Karpas-422 (cell line): ENCODE data around the gene CMYA5. TPM values are rescaled to one million over a fixed set of nuclear protein-coding genes. Genes with fewer than 3 reads are reported as not detected.
A peak's percentile ranks its signal among the peaks of the same experiment; 100 is the strongest.

Experiments used
- DNase-seq: peaks from one replicate; pipeline ENCODE4 v3.0.0-alpha.2; 2015
- H2AFZ ChIP-seq: fragments of 200-600 bp; sonication (generic); 2 replicates; pipeline ENCODE4 v1.6.1; 2014; ENCODE audit warnings: antibody characterized with exemption, low read length, mixed read lengths
- H3K27ac ChIP-seq: fragments of 200-600 bp; sonication (generic); 2 replicates; pipeline ENCODE4 v1.5.1; 2014; ENCODE audit warnings: mild to moderate bottlenecking, low read length, moderate library complexity
- H3K27me3 ChIP-seq: fragments of 200-600 bp; sonication (generic); 2 replicates; pipeline ENCODE4 v1.6.1; 2014; ENCODE audit warnings: low read length, mixed read lengths
- H3K36me3 ChIP-seq: fragments of 200-600 bp; sonication (generic); 2 replicates; pipeline ENCODE4 v1.6.1; 2014; ENCODE audit warnings: low read length, mixed read lengths; ENCODE audit not compliant: insufficient read depth
- H3K4me1 ChIP-seq: fragments of 200-600 bp; sonication (generic); 2 replicates; pipeline ENCODE4 v1.6.1; 2014; ENCODE audit warnings: mild to moderate bottlenecking, low read length, mixed read lengths
- H3K4me2 ChIP-seq: fragments of 200-600 bp; sonication (generic); 2 replicates; pipeline ENCODE4 v1.6.1; 2014; ENCODE audit warnings: low read length, low read depth, mild to moderate bottlenecking; ENCODE audit not compliant: poor library complexity, severe bottlenecking
- H3K4me3 ChIP-seq: fragments of 200-600 bp; sonication (generic); 2 replicates; pipeline ENCODE4 v1.5.1; 2014; ENCODE audit warnings: mild to moderate bottlenecking, antibody characterized with exemption, low read length, mixed read lengths
- H3K79me2 ChIP-seq: fragments of 200-600 bp; sonication (generic); 2 replicates; pipeline ENCODE4 v1.6.1; 2014; ENCODE audit warnings: mild to moderate bottlenecking, low read length, mixed read lengths
- H3K9ac ChIP-seq: fragments of 200-600 bp; sonication (generic); 2 replicates; pipeline ENCODE4 v1.6.0; 2014; ENCODE audit warnings: low read length
- H3K9me2 ChIP-seq: fragments of 200-600 bp; sonication (generic), shearing (Covaris generic); replicated peaks from 2 replicates; pipeline ENCODE4 v1.6.0; 2014; ENCODE audit warnings: mild to moderate bottlenecking, low read length, moderate library complexity; ENCODE audit not compliant: insufficient read depth
- H3K9me3 ChIP-seq: fragments of 300-700, 200-600 bp; sonication (generic); 2 replicates; pipeline ENCODE4 v1.6.1; 2014; ENCODE audit warnings: low read length, mixed read lengths
- H4K20me1 ChIP-seq: fragments of 200-600 bp; sonication (generic); 2 replicates; pipeline ENCODE4 v1.6.1; 2014; ENCODE audit warnings: mild to moderate bottlenecking, antibody characterized with exemption, low read length, low read depth; ENCODE audit not compliant: insufficient read depth
- total RNA-seq: library from RNA; depleted of rRNA; stranded (reverse); fragments of >200 nt; shearing (Covaris generic); gene quantifications from 2 replicates; pipeline ENCODE4 v1.2.3, GENCODE V29; 2014; ENCODE audit warnings: low replicate concordance

The CMYA5 gene
- total RNA-seq, 1 experiment from 2014 or later, result 0.45 TPM

DNA sequence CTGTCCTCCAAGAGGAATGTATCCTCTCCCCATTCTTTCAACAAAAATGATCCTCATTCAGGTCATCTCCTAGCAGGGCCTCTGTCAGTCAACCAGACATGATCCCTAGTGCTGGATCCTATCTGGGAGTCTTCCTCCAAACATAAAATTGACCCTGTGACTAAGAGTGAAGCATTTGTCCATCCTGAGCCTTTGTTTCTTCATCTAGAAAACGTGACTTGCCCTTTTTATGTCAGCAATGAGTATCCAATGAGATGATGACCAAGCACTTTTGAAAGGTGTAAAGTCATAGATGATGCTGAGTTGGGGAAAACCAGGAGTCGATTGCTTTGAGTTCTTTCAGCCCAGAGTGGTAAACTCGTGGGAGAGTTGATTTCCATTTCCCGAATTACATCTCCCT is 143.3 kb downstream of the CMYA5 start:
- Histone ChIP-seq H4K20me1 (no peaks in the 10 kb centered on the region), H3K4me3 (no peak overlapping the region), H3K79me2 (no peaks in the 10 kb centered on the region), H3K27me3 (no peaks in the 10 kb centered on the region), H2AFZ (no peak overlapping the region), H3K9ac (no peak overlapping the region), H3K36me3 (no peaks in the 10 kb centered on the region), H3K27ac (no peak overlapping the region), H3K4me2 (no peak overlapping the region), H3K9me3 (no peaks in the 10 kb centered on the region), H3K4me1 (no peaks in the 10 kb centered on the region), H3K9me2 (no peaks in the 10 kb centered on the region)
- no peak for DNase-seq

DNA sequence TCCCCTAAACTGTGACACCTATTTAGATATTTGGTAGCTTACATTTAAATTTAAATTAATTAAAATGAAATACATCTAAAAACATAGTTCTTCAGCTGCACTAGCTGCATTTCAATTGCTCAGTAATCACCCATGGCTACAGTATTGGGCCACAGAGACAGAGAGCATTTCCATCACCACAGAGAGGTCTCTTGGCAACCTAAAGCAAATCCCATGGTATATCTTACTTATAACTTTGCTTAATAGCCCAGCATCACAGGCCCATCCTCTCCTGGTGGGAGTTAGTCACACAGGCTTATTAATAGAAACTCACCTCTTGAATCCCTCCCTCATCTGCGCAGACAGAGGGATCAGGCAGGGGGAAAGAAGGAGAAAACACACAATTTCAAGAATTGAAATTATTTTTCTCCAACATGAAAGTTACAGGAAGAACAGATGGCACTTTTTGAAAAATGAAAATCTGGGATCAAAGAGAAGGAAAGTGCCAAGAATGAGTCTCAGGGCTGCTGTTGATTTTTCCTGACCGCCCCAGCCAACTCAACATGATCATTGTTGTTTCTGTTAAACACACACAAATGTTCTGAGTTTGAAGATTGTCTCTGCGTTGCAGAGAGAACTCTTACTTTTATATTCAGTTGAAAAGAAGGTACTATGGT is 144.6 kb downstream of the CMYA5 start:
- Histone ChIP-seq H3K36me3 (no peaks in the 10 kb centered on the region), H3K4me1 (peaks cover 2% of the 10 kb centered on the region), H3K9me2 (no peaks in the 10 kb centered on the region), H4K20me1 (no peaks in the 10 kb centered on the region), H3K9me3 (no peaks in the 10 kb centered on the region), H2AFZ (no peak overlapping the region), H3K27ac (no peak overlapping the region), H3K79me2 (no peaks in the 10 kb centered on the region), H3K4me2 (no peak overlapping the region), H3K27me3 (no peaks in the 10 kb centered on the region), H3K9ac (no peak overlapping the region), H3K4me3 (no peak overlapping the region)
- DNase-seq, result no peak

DNA sequence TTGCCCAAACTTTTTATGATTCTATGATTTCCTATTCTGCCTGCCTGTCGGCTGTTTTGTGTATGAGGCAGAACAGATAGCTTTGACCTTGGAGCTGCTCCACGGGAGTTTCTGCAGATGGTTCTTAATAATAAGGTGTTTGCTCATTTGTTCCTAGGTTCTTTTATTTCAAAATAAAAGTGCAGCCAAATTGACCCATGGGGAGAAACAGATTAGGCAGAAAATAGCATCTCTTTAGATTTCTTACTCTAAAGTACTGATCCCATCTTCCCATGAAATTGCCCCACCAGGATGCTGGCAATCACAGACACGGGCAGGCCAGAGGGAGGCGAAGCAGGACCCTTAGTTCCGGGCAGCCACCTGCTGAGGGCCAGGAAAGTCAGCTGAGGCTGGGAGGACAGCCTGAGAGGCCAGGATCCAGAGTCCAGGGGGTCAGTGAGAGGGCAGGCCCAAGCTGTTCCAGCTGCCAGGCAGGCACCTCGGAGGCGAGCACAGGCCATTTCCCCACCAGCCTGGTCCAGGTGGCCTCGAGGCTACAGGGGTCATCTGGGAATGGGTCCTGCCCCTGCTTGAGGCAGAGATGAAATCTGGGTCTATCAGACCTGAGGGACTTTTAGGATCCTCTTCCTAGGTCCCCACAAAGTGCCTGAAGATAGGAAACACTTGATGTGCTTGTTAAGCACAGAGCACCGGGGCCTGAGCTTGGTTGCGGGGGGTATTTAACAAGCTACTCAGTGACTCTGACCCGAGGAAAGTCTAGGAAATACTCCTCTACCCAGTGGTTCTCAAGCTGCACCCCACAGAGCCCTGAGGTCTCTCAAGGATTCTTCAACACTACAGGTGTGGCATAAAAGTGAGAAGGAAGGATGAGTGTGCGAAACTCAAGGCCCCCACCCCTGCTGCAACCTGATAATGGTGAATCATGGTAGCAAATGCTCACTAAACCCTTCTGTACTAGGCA is 145.4 kb downstream of the CMYA5 start:
- Histone ChIP-seq H3K4me2 (no peak overlapping the region), H3K9me2 (no peaks in the 10 kb centered on the region), H2AFZ (no peak overlapping the region), H4K20me1 (no peaks in the 10 kb centered on the region), H3K9ac (no peak overlapping the region), H3K9me3 (no peaks in the 10 kb centered on the region), H3K79me2 (no peaks in the 10 kb centered on the region), H3K27me3 (no peaks in the 10 kb centered on the region), H3K36me3 (no peaks in the 10 kb centered on the region), H3K4me1 (peaks cover 10% of the 10 kb centered on the region), H3K27ac (no peak overlapping the region), H3K4me3 (no peak overlapping the region)
- no peak for DNase-seq

DNA sequence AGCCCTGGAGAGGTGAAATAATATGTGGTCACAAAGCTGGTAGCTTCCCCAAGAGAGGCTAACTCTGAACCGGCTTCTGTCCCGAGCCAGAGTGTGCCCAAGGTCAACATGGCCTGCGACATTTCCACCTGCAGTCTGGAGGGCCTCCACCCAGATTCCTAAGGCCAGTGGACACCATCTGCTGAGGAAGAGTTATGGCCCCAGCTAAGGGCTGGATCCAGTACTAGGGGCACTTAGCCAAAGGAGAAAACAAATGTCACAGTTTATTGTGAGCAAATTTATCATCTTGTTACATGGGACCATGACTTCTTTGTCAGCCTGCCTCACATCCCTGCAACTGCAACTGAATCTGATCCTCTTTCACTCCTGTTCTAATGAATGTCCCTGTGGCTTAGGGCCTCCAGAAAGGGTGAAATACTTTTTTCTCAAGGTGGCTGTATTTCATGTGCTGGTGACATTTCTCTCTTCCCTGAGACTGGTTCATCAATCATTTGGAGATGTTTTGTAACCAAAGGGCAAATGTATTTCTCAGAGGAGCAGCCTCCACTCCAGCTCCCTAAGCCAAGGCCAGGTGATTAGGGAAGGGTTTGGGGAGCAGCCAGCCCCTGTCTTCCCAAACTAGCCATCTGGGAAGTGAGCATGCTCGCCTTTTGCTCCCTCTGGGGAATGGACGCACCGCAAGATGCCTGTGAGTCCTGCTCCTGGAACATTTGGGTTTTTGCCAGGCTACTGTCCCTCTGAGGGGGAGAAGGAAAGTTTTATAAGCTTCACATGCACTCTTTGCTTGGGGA is 148.3 kb downstream of the CMYA5 start:
- H3K9me3 ChIP-seq, result no peaks in the 10 kb centered on the region
- H2AFZ ChIP-seq, result no peak overlapping the region
- H3K79me2 ChIP-seq, result no peaks in the 10 kb centered on the region
- H3K36me3 ChIP-seq, result no peaks in the 10 kb centered on the region
- H3K9ac ChIP-seq, result no peak overlapping the region
- no peak overlapping the region for H3K4me2 ChIP-seq
- no peaks in the 10 kb centered on the region for H4K20me1 ChIP-seq
- no peaks in the 10 kb centered on the region for H3K9me2 ChIP-seq
- H3K4me1 ChIP-seq, result peaks cover 39% of the 10 kb centered on the region
- H3K4me3 ChIP-seq, result no peak overlapping the region
- no peak for DNase-seq
- no peaks in the 10 kb centered on the region for H3K27me3 ChIP-seq
- H3K27ac ChIP-seq, result no peak overlapping the region

DNA sequence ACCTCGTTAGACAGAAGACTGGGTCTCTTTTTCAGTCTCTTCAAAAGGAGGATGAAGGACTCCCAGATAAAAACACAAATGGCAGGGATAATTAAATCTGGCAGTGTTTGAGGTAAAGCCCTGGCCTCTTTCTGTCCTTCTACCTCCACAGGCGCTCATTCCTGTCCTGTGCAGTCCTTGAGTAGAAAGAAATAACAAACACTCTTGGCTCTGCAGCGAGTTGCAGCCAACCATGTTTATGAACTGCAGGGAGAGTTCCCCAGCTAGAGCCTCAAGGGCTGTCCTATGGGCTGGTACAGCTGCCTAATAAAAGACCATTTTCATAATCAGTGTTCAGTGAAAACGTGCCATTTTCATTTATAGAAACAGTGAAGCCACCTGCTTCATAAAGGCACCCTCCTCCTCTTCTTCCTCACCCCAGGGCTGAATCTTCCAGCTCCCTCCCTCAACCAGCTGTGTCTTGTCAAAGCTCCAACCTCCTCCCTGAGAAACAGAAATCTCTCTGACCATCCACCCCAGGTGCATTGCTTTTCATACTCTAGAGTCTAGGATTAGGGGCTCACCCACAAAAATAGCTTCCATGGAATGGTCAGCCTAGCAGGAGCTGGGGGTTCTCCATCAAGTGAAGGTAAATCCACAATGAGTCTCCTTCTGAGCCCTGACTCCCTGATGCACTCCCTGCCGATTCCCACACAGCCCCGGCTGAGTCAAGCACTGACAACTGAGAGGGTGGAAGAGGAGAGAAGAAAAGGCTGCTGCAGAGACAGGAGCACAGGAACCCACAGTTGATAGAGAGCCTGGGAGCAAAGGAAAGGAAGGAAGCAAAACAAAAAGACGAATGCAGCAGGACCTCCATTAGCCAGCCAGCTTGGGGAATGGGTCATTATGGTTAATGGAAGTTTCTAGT is 150.7 kb downstream of the CMYA5 start:
- no peak overlapping the region for H2AFZ ChIP-seq
- H4K20me1 ChIP-seq, result no peaks in the 10 kb centered on the region

DNA sequence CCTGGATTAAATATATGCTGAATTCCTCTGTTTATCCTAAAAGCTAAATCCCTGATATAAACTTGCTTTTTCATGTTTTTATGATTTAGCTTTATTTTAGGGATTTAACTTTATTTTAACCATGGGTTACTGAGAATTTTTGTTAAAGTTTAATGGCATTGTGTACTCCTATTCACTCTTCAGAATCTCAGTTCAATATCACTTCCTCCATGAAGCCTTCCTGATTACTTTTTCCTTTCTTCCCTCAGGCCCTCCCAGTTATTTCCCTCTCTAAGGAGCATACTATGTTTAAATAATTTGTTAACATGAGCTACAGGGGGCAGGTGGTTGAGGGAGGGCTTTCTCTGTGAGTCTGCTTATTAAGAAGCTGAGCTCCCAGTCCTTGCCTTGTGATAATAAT is 151.5 kb downstream of the CMYA5 start:
- H3K4me3 ChIP-seq, result no peak overlapping the region
- peaks cover 47% of the 10 kb centered on the region for H3K4me1 ChIP-seq
- H3K27me3 ChIP-seq, result no peaks in the 10 kb centered on the region
- no peak overlapping the region for H3K27ac ChIP-seq
- H2AFZ ChIP-seq, result no peak overlapping the region
- H3K4me2 ChIP-seq, result peak overlapping the region; percentile 52
- no peaks in the 10 kb centered on the region for H4K20me1 ChIP-seq
- no peak for DNase-seq
- no peaks in the 10 kb centered on the region for H3K36me3 ChIP-seq
- no peaks in the 10 kb centered on the region for H3K9me3 ChIP-seq
- no peak overlapping the region for H3K9ac ChIP-seq
- no peaks in the 10 kb centered on the region for H3K79me2 ChIP-seq
- no peaks in the 10 kb centered on the region for H3K9me2 ChIP-seq

More for the DNA sequence above, 150.7 kb downstream of the CMYA5 start:
- Histone ChIP-seq H3K79me2 (no peaks in the 10 kb centered on the region), H3K27ac (peak overlapping the region; percentile 11; the same call in 1 of the 2 replicates), H3K36me3 (no peaks in the 10 kb centered on the region), H3K27me3 (no peaks in the 10 kb centered on the region), H3K9me2 (no peaks in the 10 kb centered on the region), H3K4me2 (peak overlapping the region; percentile 52), H3K4me1 (peaks cover 47% of the 10 kb centered on the region), H3K9ac (0 out of 2 replicates have a peak overlapping the region, but pooled peaks have one; percentile 13), H3K9me3 (no peaks in the 10 kb centered on the region), H3K4me3 (peak overlapping the region; percentile 35)
- peak; percentile 48 for DNase-seq

DNA sequence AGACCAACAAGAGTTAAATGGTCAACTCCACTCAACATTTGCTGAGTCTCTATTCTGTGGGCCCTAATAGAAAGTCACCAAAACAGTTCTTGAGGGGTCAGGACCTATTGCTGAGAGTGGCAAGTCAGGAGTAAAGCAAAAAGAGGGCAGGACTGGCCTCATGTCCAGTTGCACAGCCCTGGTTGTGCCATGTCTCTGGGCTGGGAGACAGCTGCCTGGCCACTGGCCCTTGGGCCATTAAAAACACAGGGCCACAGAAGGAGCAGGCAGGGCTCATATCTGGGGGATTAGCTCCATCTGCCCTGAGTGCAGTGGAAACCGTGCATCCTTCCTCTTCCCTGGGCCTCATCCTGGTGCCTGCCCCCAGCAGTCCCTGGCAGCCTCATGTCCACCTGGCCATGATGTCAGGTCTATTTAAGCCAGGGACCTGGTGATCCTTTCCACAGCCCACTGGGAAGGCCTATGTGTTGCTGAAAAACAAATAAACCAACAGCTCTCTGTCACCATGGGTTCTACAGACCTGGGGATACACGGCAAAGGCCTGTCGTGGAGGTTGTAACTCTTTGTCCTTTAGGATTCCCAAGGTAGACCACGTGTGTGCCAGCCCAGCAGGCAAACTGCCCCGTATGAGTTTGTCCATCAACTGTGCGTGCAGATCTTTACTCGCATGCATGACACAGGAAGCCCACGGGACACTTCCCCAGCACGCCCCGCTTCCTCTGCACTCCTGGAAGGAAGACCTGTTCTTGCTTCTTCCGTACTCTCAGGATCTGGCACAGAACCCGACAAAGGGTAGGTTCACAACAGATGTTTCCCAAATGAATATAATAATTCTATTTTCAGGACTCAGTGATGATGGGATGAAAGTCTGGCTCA is 152.6 kb downstream of the CMYA5 start:
- H2AFZ ChIP-seq, result no peak overlapping the region
- no peaks in the 10 kb centered on the region for H3K27me3 ChIP-seq
- no peak overlapping the region for H3K9ac ChIP-seq
- H4K20me1 ChIP-seq, result no peaks in the 10 kb centered on the region
- peak overlapping the region; percentile 54 for H3K4me2 ChIP-seq
- no peaks in the 10 kb centered on the region for H3K79me2 ChIP-seq
- peaks cover 47% of the 10 kb centered on the region for H3K4me1 ChIP-seq
- no peaks in the 10 kb centered on the region for H3K9me3 ChIP-seq
- no peak overlapping the region for H3K27ac ChIP-seq
- no peaks in the 10 kb centered on the region for H3K36me3 ChIP-seq
- H3K4me3 ChIP-seq, result no peak overlapping the region
- no peaks in the 10 kb centered on the region for H3K9me2 ChIP-seq
- no peak for DNase-seq
